Measurements from ENCODE around the gene USP16.
"Not testable (repeated sequence)": the region's sequence is repeated elsewhere in the genome, so short reads cannot be mapped to it uniquely, and the experiment has no call there.

The USP16 gene

GRCh38 chr21:29024474-29025327 is at the start of gene USP16:
USP16 (plus strand) TSS chr21:29024668; CDS start chr21:29027914, 3,246 bp downstream.
- peak; percentile 82 to 100 (median 96) for DNase-seq

GRCh38 chr21:28975397-28975796 is 49.1 kb upstream of the USP16 start:
- no peak for DNase-seq

- DNase-seq = no peak
These were observed 45.4 kb upstream of the USP16 start for GRCh38 chr21:28979092-28979491.

GRCh38 chr21:28982637-28983036 is 41.8 kb upstream of the USP16 start:
- no peak for DNase-seq

GRCh38 chr21:28986677-28987076 is 37.8 kb upstream of the USP16 start:
- no peak for DNase-seq

GRCh38 chr21:28988146-28988545 is 36.3 kb upstream of the USP16 start:
- DNase-seq = not testable (repeated sequence)

- no peak for DNase-seq
These were observed 32.5 kb upstream of the USP16 start for GRCh38 chr21:28991861-28992525.

- peak; percentile 83 to 100 (median 98) for DNase-seq
These were observed 31.8 kb upstream of the USP16 start, which contains the start of gene LTN1 for GRCh38 chr21:28992526-28993292. LTN1 (minus strand) TSS chr21:28992877; CDS start chr21:28992805, 72 bp downstream.

GRCh38 chr21:28993293-28993629 is 31.2 kb upstream of the USP16 start:
- DNase-seq = no peak

- peak; percentile 66 to 98 (median 89) for DNase-seq
These were observed 21.9 kb upstream of the USP16 start for GRCh38 chr21:29002442-29003144.

GRCh38 chr21:29005696-29006095 is 18.8 kb upstream of the USP16 start:
- no peak for DNase-seq

GRCh38 chr21:29007135-29007534 is 17.3 kb upstream of the USP16 start:
- DNase-seq = no peak

GRCh38 chr21:29007810-29008209 is 16.7 kb upstream of the USP16 start:
- DNase-seq = no peak

- no peak for DNase-seq
These were observed 16.1 kb upstream of the USP16 start for GRCh38 chr21:29008367-29008766.

GRCh38 chr21:29011236-29011635 is 13.2 kb upstream of the USP16 start:
- DNase-seq = not testable (repeated sequence)

GRCh38 chr21:29017639-29018237 is 6.7 kb upstream of the USP16 start:
- no peak for DNase-seq

- no peak for DNase-seq
These were observed 5.9 kb upstream of the USP16 start for GRCh38 chr21:29018540-29018939.

GRCh38 chr21:29022166-29022565 is 2.3 kb upstream of the USP16 start:
- DNase-seq = no peak

- DNase-seq = no peak
These were observed 853 bp downstream of the USP16 start for GRCh38 chr21:29025328-29025713.

- no peak for DNase-seq
These were observed 5.1 kb downstream of the USP16 start for GRCh38 chr21:29029524-29029923.

- no peak for DNase-seq
These were observed 6.4 kb downstream of the USP16 start for GRCh38 chr21:29030909-29031308.
